Hematopoietic multipotent progenitor cell (in vitro differentiated cells): ENCODE data around the gene ATG7. TPM values are rescaled to one million over a fixed set of nuclear protein-coding genes. Genes with fewer than 3 reads are reported as not detected.
A peak's percentile ranks its signal among the peaks of the same experiment; 100 is the strongest.
"Not testable (repeated sequence)": the region's sequence is repeated elsewhere in the genome, so short reads cannot be mapped to it uniquely, and the experiment has no call there.

ENCODE experiments used
- DNase-seq, 3 donors: peaks; one replicate each; pipeline ENCODE4 v3.0.0-alpha.2; 2011 to 2015; ENCODE audit warnings: low read depth in 2 of 3, low spot score in 2 of 3
- total RNA-seq: library from RNA; depleted of rRNA; stranded (reverse); fragments of >200 nt; gene quantifications from one replicate; pipeline ENCODE4 v1.2.3, GENCODE V29; 2012

The ATG7 gene
- total RNA-seq, 1 donor = 33.9 TPM

DNA sequence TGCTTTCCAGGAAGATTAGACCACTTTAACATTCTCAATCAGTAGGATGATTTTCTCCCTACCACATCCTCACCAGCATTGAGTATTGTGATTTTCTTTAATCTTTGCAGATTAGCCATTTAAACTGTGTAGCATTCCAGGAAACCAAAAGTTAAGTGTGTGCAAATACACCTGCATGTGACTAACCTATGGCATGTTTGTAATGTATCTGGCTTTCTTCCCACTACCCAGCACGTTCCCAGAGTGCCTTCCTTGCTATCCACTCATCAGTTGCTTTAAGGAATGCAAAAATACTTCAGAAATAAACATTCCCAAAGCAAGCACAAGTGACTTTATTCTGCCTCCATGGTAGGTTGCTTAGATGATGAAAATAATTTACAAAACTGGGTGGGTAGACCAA lies 74.2 kb downstream of the ATG7 start:
- DNase-seq = no peak

DNA sequence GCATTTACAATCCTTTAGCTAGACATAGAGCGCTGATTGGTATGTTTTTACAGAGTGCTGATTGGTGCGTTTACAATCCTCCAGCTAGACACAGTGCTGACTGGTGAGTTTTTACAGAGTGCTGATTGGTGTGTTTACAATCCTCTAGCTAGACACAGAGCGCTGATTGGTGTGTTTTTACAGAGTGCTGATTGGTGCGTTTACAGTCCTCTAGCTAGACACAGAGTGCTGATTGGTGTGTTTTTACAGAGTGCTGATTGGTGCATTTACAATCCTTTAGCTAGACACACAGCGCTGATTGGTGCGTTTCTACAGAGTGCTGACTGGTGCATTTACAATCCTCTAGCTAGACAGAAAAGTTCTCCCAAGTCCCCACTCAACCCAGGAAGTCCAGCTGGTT lies 76.7 kb downstream of the ATG7 start:
- DNase-seq = not testable (repeated sequence)

DNA sequence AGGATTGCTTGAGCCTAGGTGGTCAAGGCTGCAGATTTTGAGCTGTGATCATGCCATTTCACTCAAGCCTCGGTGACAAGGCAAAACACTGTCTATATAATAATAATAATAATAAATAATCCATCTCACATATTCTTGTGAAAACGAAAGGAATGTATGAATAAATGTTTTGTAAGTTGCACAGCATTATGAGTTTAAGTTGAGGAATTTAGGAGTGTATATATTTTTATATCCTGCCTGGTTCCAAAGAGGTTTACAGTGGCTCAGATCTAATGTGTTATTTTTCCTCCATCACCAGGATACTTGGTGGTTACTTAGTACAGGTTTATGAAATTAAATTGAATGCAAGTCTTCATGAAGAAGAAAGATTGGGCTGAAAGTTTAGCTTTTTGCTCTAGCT lies 77.2 kb downstream of the ATG7 start:
- DNase-seq = no peak

DNA sequence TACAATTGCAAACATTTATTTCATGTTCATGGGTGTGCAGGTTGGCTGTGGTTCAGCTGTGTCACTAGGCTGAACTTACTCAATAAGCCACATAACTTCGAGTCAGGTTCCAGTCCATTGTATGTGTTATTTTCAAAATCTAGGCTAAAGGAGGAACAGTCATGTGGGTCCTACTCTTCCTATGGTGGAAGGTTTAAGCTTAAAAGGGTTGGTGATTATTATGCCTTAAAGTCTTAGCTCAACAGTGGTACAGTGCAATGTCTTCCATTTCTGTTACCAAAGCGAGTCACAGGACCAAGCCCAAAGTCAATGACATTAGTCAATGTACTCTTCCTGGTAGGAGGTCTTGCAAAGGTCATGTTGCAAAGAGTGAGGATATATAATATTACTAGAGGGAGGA lies 78.2 kb downstream of the ATG7 start:
- no peak for DNase-seq

DNA sequence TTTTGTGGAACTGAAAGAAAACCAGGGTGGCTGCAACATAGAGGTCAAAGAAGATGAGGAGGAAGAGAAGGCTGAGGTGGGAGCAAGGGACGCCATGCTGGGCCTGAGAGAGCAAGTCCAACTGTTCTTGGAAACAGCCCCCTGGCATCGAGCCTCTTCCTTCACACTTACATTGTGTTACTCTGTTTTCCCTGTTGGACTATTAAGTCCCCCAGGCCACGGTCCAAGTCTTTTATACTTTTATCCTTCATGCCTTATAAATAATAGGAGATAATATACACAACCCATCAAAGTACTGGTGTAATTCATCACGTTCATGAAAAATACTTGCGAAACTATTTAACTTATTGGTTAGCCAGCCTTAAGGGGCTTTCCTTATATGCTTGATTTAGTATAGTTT lies 79.3 kb downstream of the ATG7 start:
- no peak for DNase-seq

DNA sequence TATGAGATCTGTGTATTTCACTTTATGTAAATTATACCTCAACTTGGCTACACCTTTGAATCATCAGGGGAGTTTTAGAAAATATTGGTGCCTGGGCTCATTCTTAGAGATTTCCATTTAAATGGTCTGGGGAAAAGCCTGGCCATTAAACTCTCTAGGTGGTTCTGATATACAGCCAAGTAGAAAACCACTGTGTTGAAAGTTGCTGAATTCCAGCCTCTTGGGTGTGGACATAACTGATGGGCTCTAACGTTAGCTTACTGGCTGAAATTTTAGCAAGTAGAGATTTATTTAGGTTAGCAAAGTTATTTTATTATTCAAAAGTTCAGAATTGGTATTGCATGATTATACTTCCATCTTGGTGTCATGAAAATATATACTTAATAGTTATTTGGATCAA lies 84.1 kb downstream of the ATG7 start:
- no peak for DNase-seq

DNA sequence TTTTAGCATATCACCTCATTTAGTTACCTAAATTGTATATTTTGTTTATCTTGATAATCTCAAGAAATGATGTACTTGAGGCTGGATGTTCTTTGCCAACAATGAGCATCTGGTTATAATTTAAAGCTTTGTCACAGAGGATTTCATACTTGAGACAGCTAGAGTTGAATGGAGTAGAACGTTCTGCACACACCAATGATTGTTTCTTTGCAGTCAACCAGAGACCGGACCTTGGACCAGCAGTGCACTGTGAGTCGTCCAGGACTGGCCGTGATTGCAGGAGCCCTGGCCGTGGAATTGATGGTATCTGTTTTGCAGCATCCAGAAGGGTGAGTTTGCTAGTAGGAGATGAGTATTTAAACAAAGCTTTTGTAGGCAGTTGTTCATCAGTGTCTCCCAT lies 90.4 kb downstream of the ATG7 start:
- DNase-seq = no peak

DNA sequence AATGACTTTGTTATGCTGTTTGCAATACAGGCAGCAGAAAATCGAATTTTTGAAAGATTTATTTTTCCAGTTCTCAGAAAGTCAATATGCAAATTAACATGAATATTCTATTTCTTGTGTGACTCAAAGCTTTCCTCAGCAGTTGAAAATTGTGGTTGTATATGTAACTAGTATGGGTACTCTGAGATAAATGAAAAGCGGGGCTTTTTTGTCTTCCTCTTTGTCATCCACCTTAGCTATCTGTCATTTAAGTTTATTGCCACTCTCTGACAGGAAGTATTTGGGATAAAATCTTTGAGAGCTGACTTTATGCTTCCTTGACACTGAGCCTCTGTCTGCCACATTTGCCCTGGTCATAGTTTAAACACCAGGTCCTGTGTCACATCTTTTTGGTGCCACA lies 91.5 kb downstream of the ATG7 start:
- peak in 2 of 3 donors; percentile 48 to 86 for DNase-seq

DNA sequence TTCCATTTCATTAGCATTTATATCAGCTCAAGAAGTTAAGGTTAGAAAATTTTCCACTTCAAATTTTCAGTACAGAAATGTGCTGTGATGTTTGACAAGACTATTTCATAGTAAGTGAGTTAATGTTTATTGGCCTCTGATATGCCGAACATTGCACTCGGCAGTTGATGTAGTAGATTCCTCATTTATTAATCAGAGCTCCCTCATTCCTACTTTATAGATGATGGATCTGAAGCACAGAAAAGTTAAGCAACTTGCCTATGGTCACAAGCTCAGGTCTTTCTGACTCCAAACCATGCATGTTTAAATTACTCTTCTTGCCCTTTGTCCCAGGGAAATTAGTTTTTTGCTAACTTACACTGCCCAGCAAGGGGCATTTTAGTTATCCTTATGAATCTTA lies 92.0 kb downstream of the ATG7 start:
- DNase-seq = no peak

DNA sequence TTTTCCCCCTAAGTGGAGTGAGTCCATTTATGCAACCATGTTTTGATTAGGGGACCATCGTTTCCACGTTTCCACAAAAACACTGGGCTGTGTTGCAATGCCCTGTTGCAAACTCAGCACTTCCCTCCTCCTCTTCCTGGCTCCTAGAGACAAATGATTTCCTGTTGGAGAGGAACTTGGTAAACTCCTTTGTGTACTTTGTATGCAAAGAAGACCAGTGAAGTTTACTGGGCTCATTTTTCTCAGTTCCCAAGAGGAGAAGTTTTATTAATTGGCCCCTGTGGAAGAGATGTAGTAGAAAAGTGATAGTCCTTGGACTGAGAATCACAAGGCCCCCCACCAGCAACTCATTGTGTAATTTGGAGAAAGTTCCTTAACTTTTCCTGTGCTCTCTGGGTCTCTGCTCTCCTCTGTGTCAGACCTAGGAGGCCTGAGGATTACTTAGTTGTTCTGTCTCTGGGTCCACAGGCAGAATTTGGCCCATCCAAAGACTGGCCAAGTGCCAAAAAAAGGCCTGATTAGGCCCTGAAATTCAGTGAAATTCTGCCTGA lies 95.0 kb downstream of the ATG7 start:
- DNase-seq = no peak

DNA sequence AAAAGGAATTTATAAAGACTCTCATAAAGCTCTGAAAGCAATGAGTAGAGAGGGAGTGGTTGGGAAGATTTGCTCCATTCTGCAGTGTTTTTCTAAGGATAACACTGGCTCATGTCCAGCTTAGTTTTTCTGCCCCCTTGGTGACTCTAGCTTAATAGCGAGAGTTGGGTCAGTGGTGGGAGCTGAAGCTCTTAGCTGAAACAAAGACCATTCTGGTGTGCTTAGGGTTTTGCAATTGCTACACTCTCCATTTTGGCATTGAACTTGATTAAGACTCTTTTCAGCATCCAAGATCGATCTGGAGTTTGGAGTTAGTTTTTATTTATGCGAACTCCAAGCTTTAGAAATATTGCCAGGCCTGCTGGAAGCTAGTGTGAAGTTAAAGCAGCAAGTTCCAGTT lies 98.0 kb downstream of the ATG7 start:
- DNase-seq = no peak

DNA sequence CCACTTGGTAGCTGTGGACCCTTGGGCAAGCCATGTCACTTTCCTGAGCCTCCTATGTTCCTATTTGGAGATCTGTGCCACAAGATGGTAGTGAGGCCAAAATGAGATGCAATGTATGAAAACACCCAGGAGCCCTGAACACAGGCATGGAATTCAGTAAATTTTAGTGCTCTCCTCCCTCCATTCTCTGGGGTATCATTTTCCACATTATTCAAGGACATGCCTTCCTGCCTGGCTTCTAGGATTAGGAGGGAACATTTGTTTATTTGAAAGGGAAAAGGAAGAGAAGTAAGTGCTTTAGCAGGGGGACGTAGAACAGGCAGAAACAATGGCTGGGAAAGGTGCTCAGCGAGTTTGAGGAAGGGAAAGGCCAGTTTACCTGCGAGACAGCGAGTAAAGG lies 98.8 kb downstream of the ATG7 start:
- DNase-seq = no peak

DNA sequence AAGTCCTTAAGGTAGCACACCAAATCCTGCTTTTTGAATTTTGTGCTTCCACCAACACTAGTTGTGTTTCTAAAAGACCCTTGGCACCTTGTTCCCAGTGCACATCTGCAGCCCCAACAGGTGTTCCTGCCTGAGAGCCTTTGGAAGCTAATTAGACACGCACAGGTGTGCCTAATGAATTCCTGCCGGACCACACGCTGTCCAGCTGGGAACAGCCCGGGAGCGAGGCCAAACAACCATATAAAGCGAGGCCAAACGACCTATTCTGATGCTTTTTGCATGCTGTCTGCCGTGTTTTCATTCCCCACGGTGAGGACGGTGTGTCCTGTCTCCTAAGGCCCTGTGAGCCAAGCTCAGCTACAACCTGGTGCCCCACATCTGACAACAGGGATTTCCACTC lies 99.5 kb downstream of the ATG7 start:
- DNase-seq = no peak

DNA sequence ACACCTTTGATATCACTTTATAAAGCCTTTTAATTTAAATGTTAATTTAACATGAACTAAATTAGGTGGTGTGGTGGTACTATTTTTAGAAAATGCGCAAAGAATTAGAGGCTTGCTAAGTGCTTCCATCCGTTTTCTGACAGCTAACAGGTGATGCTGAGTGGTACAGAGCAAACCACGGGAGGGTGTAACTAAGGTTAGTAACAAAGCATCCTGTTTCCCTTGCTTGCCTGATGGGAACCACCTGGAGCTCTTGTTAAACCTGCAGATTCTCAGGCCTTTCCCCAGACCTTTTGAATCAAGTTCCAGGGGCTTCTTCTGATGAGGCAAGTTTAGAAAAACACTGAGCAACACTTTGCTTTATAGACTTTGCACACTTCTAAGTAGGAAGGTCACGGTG lies 101.0 kb downstream of the ATG7 start:
- no peak for DNase-seq

DNA sequence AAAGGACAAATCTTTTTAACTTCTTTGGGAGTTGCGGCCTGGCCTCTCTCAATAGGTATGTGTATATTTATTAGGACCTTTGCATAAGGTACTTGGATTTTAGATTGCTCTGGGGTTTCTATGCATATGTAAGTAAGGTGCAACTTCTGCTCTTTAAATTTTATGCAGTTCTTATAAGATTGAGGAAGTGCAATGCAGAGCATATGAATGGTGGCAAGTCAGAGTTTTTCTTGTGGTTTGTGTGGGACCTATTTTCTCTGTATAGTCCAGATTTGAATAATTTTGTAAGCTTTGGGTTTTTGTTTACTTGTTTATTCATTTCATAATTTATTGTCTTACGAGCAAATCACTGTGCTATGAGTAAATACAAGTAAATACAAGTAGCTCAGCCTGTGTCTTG lies 101.5 kb downstream of the ATG7 start:
- DNase-seq = peak in 1 of 3 donors; percentile 11

DNA sequence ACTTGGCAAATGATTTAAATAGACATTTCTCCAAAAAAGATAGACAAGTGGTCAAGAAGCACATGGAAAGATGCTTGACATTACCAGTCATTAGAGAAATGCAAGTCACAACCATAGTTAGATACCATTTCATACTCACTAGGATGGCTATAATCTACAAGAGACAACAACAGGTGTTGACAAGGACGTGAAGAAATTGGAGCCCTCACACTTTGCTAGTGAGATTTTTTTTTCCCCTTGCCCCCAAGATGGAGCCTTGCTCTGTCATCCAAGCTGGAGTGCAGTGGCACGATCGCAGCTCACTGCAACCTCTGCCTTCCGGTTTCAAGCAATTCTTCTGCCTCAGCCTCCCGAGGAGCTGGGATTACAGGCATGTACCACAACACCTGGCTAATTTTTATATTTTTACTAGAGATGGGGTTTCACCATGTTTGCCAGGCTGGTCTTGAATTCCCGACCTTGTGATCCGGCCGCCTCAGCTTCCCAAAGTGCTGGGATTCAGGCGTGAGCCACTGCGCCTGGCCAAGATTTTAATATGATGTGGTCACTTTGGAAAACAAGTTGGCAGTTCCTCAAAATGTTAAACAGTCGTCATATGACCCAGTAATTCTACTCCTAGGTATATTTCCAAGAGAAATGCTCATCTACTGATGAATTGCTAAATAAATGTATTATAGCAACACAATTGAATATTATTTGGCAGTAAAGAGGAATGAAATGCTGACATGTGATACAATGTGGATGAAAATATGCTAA lies 103.3 kb downstream of the ATG7 start:
- no peak for DNase-seq

DNA sequence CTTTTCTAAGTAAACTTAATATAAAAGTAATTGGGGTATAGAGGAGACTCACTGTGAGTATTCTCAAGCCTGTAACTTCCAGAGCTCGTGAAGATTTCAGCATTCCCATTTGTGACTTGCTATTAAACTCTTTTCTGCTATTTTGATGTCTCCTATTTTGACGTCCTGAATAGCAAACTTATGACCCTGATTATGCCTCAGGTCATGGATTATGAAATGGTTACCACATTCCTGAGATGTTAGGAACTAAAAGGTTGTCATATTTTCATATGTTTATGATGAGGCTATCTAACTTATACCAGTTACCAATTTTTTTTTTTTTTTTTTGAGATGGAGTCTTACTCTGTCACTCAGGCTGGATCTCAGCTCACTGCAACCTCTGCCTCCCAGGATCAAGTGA lies 105.5 kb downstream of the ATG7 start:
- no peak for DNase-seq

DNA sequence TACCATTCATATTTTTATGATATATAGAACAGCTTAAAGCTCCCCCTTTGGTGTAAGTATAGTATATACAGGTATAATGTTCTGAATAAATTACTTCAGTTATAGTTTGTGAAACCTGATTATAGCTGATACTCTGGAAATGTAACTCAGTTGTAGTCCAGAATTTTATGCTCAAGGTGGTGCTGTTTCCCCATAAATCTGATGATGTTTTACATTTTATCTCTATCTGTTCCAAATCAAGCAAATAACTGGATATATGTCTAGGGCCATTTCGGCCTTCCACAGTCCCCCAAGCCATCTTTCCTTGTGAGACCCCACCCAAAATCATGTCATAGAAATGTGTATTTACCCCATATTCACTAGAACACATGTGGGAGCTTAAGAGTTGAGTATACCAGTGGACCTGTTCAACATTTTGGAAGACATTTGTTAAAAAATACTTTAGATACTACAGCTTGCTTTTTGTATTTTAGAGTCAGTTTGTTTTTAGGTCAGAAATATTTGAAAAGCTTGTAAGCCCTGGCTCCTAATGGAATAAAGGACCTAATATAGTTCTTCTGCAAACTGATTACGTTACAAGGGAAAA lies 107.1 kb downstream of the ATG7 start:
- peak; percentile 13 to 72 (median 47) for DNase-seq

DNA sequence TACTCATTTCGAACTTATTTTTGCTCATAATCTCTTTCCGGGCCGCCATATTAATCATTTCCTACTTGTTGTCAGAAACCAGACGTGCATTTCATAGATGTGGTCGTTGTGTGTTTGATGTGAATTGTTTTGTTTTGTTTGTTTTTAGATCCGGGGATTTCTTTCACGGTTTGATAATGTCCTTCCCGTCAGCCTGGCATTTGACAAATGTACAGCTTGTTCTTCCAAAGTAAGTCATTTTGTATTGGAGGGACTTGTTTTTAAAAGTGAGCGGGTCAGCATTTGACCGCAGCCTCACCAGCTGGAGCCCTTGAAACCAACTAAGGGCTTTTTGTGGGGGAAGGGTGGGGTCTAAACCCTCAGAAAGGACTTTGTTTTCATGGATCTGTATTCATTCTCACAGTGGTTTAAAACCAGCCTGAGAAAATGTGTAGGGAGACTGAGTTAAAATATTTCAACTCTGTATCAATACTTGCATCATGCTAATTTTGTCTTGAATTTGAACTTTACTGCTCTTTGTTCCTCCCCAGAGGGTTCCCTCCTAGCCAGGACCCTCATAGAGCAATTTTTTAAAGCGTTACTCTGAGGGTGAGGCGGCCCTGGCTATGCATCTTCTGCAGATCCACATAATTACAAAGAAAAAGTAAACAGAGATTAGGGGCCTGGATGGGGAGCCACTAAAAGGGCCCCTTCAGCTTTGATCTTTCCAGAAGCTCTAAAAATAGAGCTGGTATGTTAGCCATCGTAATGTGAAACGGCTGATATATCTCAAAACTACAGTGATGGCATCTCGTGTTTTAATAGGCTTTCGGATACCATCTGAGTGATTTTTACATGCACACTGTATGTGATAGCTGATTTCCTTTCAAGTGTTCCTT lies 107.9 kb downstream of the ATG7 start:
- no peak for DNase-seq

DNA sequence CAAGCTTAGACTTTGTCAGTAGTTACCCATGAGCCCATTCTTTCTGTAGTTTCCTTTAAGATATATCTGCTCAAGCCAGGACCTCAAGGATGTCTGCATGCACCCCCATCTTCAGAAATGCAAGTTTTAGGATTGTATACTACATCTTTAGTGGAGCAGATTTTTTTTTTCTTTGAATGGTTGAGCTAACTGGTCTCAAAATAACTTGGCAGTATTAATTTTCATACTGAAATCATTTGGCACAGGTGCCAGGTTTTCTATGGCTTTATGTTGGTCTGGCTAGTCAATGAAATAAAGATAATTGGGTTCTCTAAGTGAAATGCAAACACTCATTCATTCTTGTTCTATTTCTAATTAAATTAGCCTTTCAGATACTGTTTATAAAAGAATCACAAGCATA lies 108.9 kb downstream of the ATG7 start:
- DNase-seq = no peak

DNA sequence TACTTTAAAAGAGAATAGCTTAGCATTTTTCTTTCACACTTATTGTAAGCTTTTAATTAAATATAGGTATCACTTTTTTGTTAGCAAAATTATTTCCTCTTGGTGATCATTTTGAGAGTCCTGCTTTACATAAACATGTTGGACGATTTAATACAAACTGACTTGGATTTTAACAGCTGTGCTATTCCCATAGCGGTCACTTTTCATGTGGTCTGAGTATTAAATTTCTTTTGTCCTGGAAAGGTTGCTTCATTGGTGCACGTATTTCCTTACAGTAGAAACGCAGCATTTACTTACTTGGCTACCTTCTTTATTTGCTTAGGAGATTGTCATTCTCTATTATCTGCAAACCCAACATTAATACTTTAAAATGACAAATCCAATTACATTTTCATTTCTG lies 109.4 kb downstream of the ATG7 start:
- DNase-seq = no peak
